ENCODE data around the gene ZNF580. TPM values are rescaled to one million over a fixed set of nuclear protein-coding genes. Genes with fewer than 3 reads are reported as not detected.

Gene ZNF580
- total and polyA plus RNA-seq, 2 of the 8 experiments (the other 6 are each of a cell fraction or from before 2014, with no cell fraction given) = 12.0 to 24.6 TPM

DNA sequence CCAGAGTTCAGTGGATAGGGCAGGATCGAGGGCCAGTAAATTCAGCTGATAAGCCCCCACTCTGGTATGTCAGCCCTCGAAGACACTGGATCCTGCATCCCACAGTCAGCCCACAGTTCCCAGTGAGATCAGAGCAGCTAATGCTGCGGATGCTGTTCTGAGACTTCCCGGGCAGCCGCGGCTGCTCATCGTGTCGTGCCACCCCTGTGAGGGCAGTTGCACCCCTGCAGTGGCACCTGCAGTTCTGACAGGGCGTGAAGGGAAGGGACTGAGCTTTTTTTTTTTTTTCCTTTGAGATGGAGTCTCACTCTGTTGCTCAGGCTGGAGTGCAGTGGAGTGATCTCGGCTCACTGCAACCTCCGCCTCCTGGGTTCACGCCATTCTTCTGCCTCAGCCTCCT, 26.7 kb downstream of the ZNF580 start:
- peaks cover 7 to 72% of the 10 kb centered on the region in 2 experiments; a peak in 3 of 4 replicates for H3K79me2 ChIP-seq (ENCODE audit: control insufficient read depth in 1 of 2, insufficient read depth in 2 of 2, low read length in 2 of 2)
- no peak overlapping the region for H3K4me2 ChIP-seq (ENCODE audit: insufficient read depth in 1 of 2, low read depth in 2 of 2, low read length in 2 of 2)
- H3K23ac ChIP-seq (ENCODE audit: insufficient read length) = no peak overlapping the region
- H3K9me3 ChIP-seq (ENCODE audit: insufficient read depth in 2 of 2, low read depth in 1 of 2, low read length in 1 of 2) = no peaks in the 10 kb centered on the region
- peaks cover 42 to 58% of the 10 kb centered on the region in 2 experiments for H4K20me1 ChIP-seq (replicated peaks in 1 of 2; ENCODE audit: control insufficient read depth in 1 of 2, insufficient read depth in 2 of 2, low read length in 2 of 2)
- no peak overlapping the region for H3K4me3 ChIP-seq (ENCODE audit: extremely low read depth in 1 of 4, insufficient read depth in 2 of 4, low read depth in 3 of 4, low read length in 4 of 4)
- peaks cover 52 to 67% (median 60%) of the 10 kb centered on the region in 4 experiments for H3K36me3 ChIP-seq (ENCODE audit: control insufficient read depth in 2 of 4, insufficient read depth in 4 of 4, low read length in 3 of 4)
- H3K27ac ChIP-seq (ENCODE audit: low read depth, low read length) = no peak overlapping the region
- CTCF ChIA-PET (ENCODE audit: partially characterized antibody) = interaction anchor here (1.1 kb wide), 1 partner anchor 14 kb away, joined by 3 read pairs; no protein-coding TSS in a partner anchor
- H2BK15ac ChIP-seq (ENCODE audit: low read length) = no peak overlapping the region
- FAIRE-seq (no peak), DNase-seq (ENCODE audit: low read depth in 1 of 2, low spot score in 2 of 2) (no peak)
- H3K4me1 ChIP-seq (replicated peaks in 1 of 4; ENCODE audit: control insufficient read depth in 3 of 4, insufficient read depth in 4 of 4, low read length in 3 of 4) = peaks cover 0 to 5% (median 2%) of the 10 kb centered on the region in 4 experiments; a peak in 5 of 7 replicates
- TF ChIP-seq ASH2L (IDR thresholded peaks at IDR 0.05; ENCODE audit: low read length) (no peak), EZH2 (IDR thresholded peaks at IDR 0.05; ENCODE audit: low read depth, low read length, severe bottlenecking) (no peak), BRCA1 (IDR thresholded peaks at IDR 0.05; ENCODE audit: low read depth, low read length) (no peak), JUN (IDR thresholded peaks at IDR 0.05; ENCODE audit: low read depth, low read length) (no peak), CBX8 (IDR thresholded peaks at IDR 0.05; ENCODE audit: borderline replicate concordance, low read depth, low read length) (no peak)
- TF ChIP-seq, protein P1, sequence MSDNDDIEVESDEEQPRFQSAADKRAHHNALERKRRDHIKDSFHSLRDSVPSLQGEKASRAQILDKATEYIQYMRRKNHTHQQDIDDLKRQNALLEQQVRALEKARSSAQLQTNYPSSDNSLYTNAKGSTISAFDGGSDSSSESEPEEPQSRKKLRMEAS (IDR thresholded peaks at IDR 0.05) = no peak
- H3K56ac ChIP-seq (replicated peaks; ENCODE audit: insufficient read length, low read depth, low read length) = no peak overlapping the region
- POLR2A ChIA-PET (ENCODE audit: partially characterized antibody) = interaction anchor here (1.0 to 7.1 kb wide), 5 partner anchors 9 to 26 kb away, joined by 3 to 75 read pairs (median 3); no protein-coding TSS in a partner anchor
- peak overlapping the region in 2 of 4 experiments; percentile 13 to 36; a peak in 1 of 7 replicates for H3K9ac ChIP-seq (replicated peaks in 1 of 4; ENCODE audit: extremely low read depth in 1 of 4, low read depth in 3 of 4, low read length in 3 of 4)
- H2BK20ac ChIP-seq (ENCODE audit: low read length) = no peak overlapping the region
- H4K91ac ChIP-seq (replicated peaks; ENCODE audit: insufficient read length, low read length) = no peak overlapping the region
- no peak overlapping the region for H3K18ac ChIP-seq (ENCODE audit: extremely low read depth, low read length)
- H3K4ac ChIP-seq (replicated peaks; ENCODE audit: insufficient read length, low read depth, low read length) = no peak overlapping the region
- no peaks in the 10 kb centered on the region for H3K23me2 ChIP-seq (ENCODE audit: low read depth, low read length)
- H2BK12ac ChIP-seq (ENCODE audit: low read depth, low read length) = no peak overlapping the region
- H4K8ac ChIP-seq (ENCODE audit: extremely low read depth, insufficient read depth, low read length) = no peak overlapping the region
- no peak overlapping the region for H4K5ac ChIP-seq (ENCODE audit: insufficient read length, low read depth, low read length)
- no peak overlapping the region for H2AK5ac ChIP-seq (ENCODE audit: low read depth, low read length)
- H3K14ac ChIP-seq (ENCODE audit: insufficient read length) = no peak overlapping the region
- no peak overlapping the region for H2BK5ac ChIP-seq (ENCODE audit: low read depth, low read length)
- H3K79me1 ChIP-seq (ENCODE audit: low read depth, low read length) = peaks cover 15% of the 10 kb centered on the region
- WGBS, 2 experiments (ENCODE audit: extremely low coverage in 1 of 2, insufficient coverage in 1 of 2, insufficient read length in 1 of 2, insufficient replicate concordance in 2 of 2, low coverage in 1 of 2, low lambda C conversion rate in 2 of 2, missing lambda C conversion rate in 1 of 2) = 94% methylated on average over 10 of the region's 12 CpGs; no CpG with 5 or more reads in 1 of the 2 experiments
- H2BK120ac ChIP-seq (replicated peaks; ENCODE audit: low read depth, low read length) = no peak overlapping the region
- H2AFZ ChIP-seq (ENCODE audit: low read length) = no peak overlapping the region
- H3K27me3 ChIP-seq (replicated peaks in 1 of 4; ENCODE audit: control insufficient read depth in 3 of 4, extremely low read depth in 1 of 4, insufficient read depth in 3 of 4, low read length in 3 of 4) = no peaks in the 10 kb centered on the region

All from H1 (cell line).